ENCODE results near the gene FGF11.

FGF11 gene

GRCh38 chr17:7439462-7440112 is at the start of gene FGF11:
TSS of gene FGF11 (plus strand) at chr17:7439512. CDS start at chr17:7439621, 109 bp downstream.
- DNase-seq: no peak

DNA sequence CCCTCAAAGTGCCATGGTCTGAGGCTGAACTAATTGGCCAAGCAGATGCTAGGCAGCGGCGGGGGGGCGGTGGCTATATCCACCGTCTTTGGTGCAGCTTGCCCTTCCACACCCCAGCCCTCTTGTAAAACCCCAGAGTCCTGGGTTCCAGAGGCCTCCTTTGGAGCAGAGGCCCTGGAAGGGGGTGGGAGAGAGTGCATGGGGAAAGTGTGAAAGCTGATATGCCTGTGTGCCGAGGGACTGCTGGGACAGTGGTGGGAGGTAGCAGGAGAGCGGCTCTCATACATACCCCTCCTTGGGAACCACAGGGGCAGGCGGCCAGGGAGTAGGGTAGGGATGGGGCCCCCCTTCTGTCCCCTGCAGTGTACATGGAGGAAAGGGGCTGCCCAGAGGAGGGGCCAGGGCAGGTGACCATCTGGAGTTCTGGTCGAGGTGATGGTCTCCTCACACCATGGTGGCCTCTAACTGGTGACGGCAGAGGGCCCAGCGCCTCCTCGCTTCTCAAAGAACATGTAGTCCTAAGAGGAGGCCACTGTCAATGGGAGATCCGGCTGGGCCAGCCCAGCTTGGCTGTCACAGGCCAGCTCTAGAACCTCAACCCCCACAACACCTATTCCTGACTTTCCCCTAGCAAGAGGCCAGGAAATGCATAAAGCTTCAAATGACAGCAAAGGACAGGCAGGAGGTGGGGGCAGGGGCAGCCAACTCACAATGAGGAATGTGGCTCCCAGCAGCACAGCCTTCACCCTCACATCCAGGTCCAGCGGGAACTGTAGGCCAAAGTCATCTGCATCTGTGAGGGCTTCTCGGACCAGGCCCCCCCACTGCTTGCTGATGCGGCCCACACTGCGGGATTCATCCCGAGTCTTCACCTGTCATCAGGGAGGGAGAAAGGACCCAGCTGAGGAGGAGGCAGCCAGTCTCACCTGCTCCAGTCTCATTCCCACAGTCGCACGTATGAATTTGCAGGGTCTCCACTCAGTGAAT is 49.1 kb upstream of the FGF11 start:
- DNase-seq: no peak

DNA sequence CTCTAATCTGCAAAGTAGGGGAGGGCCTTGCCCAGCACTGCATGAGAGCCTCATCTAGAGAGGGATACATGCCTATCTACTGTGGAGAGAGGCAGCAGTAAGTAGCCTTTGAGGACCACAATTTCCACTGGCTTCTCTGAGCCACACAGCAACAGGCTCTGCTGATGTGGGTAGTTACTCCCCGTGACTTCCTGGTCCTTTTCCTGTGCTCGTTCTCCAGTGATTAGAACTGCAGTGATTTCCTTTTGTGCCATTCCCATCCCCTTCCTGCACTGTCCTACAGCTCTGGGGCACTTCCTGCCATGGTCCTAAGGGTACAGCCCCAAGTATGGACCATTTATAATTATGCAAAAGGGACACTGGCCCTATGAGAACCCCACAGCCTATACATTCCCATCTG is 48.0 kb upstream of the FGF11 start:
- DNase-seq: no peak

DNA sequence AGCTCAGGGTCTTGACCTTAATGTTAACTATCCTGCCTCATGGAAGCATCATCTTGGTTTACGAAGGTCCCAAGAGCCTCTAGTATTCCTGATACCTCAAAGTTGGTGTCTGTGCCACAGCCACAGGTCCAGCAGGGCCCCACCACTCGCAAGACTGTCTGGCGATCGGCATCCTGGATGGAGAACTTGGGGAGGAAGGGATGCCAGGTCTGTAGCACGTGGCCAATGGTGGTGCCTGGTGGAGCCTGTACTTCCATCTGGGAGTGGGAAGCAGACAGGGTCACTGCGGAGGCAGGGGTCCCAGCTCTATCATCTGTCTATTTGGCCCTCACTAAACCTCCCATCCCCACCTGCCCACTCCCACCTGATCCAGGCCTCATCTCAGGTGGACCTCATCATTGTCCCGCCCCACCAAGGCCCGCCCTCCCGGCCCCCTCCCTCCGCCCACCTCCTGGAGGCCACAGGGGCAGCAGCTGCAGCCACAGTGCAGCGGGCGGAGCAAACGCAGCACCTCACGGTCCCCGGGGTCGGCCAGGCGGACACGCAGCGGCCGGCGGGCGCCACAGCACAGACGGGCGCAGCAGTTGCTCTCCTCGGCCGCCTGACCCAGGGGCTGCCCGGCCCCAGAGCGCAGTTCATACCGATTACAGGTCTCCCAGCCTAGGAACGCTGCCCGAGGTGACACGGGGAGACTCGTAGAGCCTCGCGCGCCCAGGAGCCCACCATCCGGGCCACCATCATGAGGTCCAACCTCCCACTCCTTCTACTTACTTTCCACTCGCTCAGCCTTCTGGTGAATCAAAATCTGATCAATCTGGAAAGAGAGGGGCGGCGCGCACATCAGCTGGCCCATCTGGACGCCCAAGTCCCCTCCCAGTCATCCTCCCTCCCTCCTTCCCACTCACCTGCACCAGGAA is 46.4 kb upstream of the FGF11 start:
- no peak for DNase-seq

GRCh38 chr17:7393613-7394451 is 45.5 kb upstream of the FGF11 start:
- no peak for DNase-seq

DNA sequence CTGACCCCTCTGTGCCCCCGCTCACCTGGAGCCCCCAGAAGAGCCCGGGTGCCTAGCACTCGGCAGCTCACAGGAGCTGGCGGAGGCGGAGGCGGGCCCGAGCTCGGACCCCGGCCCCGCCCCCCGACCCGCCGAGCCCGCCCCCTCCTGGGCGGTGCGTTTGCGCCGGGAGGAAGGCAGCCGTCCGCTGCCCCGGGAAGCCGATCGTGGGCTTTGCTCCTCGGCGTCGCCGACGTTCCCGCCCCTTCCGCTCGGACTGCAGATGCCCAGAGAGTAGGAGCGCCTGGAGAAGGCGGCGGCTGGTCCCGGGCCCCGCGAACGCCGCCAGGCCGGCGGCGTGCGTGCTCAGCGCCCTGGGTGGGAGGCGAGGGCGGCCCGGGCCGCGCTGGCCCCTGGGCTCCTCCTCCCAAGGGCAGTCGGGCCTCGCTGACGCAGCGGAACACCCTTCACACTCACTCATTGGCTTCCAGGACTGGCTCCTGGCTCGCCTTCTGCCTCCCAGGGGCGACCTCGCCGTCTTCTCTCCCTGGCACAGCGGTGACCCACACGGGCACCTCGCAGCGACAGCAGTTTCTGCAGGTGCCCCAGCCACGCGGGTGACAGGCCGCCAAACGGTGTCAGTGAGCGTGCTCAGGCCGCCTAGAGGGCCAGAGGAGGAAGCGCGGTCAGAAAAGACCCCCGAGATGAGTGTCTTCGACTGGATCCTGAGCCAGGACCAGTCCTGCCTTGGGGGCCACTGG is 44.7 kb upstream of the FGF11 start, which contains the start of gene PLSCR3:
Gene PLSCR3 (minus strand): TSS at position 74 of the 740 bp plus-strand sequence. CDS start 415 bp downstream, outside the sequence.
- peak; percentile 54 for DNase-seq

GRCh38 chr17:7396147-7396546 is 43.2 kb upstream of the FGF11 start:
- no peak for DNase-seq

GRCh38 chr17:7398612-7399011 is 40.7 kb upstream of the FGF11 start:
- DNase-seq: no peak

- DNase-seq: no peak
Measured at GRCh38 chr17:7403043-7403726, 36.1 kb upstream of the FGF11 start.

- DNase-seq: no peak
Measured at GRCh38 chr17:7403727-7403976, 35.7 kb upstream of the FGF11 start.

- DNase-seq: no peak
Measured at GRCh38 chr17:7403977-7404736, 35.2 kb upstream of the FGF11 start, which contains the start of gene TMEM256. TSS of gene TMEM256 (minus strand) at chr17:7404097. CDS start at chr17:7404084, 13 bp downstream.

DNA sequence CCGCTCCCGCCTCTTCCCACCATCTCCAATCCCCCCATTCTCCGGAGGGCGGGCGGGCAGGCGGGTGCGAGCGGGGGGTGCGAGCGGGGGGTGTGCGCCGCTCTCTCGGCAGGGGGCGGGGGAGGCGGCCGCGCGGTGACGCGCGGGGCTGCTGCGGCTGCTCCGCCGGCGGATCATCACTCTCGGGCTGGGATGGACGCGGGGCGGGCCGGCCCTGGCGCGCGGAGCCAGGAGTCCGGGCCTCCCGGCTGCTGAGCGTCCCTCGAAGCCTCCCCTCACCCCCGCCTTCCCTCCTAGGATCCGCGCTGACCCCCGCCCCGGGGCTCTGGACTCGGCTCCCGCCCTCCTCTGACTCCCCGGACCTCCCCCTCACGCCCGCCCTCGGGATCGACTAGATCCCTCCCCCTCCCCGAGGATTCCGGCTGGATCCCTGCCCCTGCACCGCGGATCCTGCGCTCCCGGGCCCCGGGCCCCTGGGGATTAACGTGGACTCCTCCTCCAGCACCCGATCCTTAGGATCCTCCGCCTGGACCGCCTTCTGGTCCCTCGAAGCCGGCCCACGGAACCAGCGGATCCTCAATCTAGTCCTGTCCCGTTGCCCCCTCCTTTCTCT is 34.5 kb upstream of the FGF11 start:
- no peak for DNase-seq

DNA sequence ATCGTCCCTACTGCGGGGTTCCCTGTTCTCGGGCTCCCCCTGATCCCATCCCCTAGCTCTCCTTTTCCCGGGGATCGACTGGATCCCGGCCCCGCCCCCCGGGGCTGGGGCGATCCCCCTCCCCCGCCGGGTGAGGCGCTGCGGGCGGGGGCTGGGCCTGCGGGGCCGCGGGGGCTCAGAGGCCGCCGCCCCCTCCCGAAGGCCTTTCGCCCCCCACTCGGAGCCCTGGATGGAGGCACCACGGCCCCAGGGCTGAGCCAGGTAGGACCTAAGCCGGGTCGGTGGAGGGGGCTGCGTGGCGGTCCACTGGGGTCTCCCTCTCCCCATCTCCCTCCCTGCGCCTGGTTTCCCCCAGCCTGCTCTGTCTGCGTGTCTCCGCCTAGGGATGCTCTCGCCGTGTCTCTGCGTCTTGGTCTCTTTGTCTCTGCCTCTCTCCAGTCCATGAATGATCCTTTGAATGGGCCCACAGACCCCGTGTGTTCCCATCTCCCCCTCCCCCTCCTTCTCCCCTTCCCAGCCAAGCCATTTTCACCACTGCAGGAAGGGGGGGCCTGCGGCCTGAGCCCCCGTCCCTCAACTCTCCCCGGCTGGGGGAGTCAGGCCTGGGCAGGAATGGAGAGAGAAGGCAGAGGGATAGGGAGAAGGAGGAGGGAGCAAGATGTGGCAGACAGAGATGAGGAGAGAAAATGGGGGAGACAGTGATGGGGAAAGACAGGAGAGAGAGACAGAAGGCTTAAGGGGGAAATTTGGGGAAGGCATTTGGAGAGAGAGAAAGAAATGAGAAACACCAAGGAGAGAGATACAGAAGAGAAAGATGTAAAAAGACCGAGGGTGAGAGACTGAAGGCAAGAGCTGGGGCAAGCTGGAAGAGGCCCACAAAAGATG is 33.7 kb upstream of the FGF11 start:
- no peak for DNase-seq

GRCh38 chr17:7406235-7406825 is 33.0 kb upstream of the FGF11 start:
- no peak for DNase-seq

- no peak for DNase-seq
Measured at GRCh38 chr17:7407082-7407481, 32.2 kb upstream of the FGF11 start.

- DNase-seq: no peak
Measured at GRCh38 chr17:7407485-7408251, 31.6 kb upstream of the FGF11 start, which contains the start of gene NLGN2. TSS of gene NLGN2 (plus strand) at chr17:7407845. CDS start at chr17:7408256, 411 bp downstream.

- DNase-seq: no peak
Measured at GRCh38 chr17:7408252-7408727, 31.0 kb upstream of the FGF11 start.
